HG03521 (cell line): ENCODE results near the gene EPHB1.

ENCODE experiments used
- ATAC-seq: cut with Tn5 transposase; IDR thresholded peaks from one replicate; pipeline ENCODE4 v1.9.1; 2021; ENCODE audit warnings: mild to moderate bottlenecking, moderate library complexity; ENCODE audit not compliant: unreplicated experiment

EPHB1 gene

GRCh38 chr3:135141672-135142071, 346.6 kb downstream of the EPHB1 start:
- no peak for ATAC-seq

- ATAC-seq: no peak
Measured at GRCh38 chr3:135142530-135142929, 347.5 kb downstream of the EPHB1 start.

GRCh38 chr3:135143474-135143873, 348.4 kb downstream of the EPHB1 start:
- no peak for ATAC-seq

DNA sequence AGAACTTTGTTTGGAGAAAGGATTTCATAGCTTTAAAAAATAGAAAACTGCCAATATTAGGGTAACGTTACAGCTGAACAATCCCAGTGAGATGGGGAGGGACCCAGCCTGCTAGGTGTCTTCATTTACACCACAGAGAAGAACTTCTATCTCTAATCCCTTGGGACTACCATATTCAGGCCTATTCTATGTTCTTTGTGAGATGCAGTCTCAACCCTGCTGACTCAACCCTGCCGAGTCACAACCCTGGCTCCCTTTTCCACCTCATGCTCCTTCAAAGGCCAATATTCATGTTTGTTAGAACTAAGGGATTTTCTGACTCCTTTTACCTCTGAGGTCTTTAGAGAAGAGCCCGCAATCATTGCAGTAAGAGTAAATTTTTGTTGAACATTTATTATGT, 350.5 kb downstream of the EPHB1 start:
- no peak for ATAC-seq

DNA sequence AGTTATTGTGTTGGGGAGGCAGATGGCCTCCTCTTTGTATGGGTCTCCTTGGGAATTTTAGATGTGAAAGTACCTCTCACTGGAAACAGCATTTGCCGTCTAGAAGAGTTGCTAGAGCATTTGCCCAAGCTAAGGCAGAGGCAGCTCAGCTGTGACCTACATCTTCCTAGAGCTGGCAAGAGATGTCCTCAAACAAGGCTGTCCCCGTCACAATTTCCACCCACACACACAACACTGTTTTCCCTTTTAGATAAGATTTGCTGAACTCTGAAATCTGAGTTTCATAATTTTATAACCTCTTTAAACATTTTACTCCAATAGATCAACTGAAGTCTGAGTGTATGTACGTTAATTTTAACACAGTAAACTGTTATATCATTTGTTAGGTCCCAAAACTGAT, 352.6 kb downstream of the EPHB1 start:
- no peak for ATAC-seq

DNA sequence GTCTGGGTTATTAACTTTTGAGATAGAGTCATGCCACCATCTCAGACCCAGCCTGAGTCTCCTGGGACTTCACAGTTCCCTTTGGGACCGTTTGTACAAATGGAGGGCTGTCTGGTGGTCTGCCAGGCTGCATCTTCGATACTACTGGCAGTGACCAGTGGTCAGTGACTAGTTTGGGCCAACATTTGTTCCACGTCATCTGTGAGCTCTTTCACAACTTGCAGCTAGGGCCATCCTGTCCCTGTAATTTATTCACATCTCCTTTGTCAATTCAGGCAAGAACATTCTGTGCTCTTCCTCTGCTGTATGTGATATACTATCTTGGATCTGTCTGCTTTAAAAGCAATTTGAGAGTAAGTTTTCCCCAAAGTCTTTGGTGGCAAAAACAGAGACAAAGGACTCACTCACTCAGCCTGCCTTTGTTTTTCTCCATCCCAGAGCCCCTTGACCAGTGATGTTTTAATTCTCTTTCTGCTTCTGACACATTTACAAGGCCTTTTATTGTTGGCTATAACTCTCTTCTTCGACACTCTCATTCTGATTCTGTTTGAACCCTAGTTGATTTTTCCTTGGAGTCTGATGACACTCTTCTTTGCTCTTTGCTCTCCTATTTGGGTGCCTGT, 353.4 kb downstream of the EPHB1 start:
- ATAC-seq: no peak

GRCh38 chr3:135149707-135150681, 354.9 kb downstream of the EPHB1 start:
- ATAC-seq: no peak

- no peak for ATAC-seq
Measured at GRCh38 chr3:135154186-135154585, 359.1 kb downstream of the EPHB1 start.

GRCh38 chr3:135155228-135155627, 360.2 kb downstream of the EPHB1 start:
- ATAC-seq: no peak

- ATAC-seq: no peak
Measured at GRCh38 chr3:135155791-135156190, 360.7 kb downstream of the EPHB1 start.

DNA sequence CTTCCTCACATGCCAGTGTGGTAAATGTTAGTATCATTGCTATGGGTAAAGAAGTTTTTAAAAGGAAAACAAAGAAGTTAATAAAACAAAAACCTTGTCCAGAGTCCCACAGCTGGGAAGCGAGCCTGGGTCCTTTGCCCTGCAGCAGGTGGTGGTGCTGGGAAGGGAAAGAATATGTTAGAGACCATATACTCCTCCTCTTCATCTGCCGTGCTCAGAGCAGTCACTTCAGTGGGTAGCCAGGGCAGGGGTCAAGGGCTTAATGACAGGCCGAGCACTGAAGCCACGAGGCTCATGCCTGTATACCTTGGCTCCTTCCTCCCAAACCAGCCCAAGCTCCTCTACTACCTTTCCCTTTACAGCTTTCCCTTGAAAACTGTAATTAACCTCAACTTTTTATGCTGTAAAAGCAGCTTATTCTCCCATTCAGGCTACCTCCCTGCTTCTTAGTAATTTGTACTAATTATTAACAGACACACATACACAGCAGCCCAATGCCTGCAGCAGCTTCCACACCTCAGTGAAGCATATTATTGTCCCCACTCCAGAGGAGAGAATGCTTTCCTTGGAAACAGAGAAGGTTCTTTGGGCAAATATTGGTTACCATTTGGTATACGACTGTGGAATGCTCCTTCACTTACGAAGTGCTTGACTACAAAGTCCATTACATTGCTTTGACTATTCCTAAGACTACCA, 362.1 kb downstream of the EPHB1 start:
- ATAC-seq: no peak

DNA sequence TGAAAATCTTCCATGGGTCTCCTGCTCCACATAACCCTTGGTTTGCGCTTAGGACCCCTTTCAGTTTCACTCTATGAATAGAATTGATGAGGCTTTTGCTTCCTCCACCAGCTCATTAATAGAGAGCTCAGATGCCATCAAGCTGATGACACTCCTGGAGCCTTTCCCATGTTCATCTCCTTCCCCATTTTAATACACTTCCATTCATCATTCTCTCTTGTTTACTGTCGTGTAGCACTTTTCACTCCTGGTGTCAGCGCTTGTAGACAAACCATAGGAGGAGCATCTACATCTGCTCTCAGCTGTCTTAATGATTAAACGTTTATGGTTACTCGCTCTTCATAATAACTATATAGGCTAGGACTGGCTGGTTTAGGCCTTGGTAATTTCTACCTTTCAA, 363.5 kb downstream of the EPHB1 start:
- ATAC-seq: no peak

DNA sequence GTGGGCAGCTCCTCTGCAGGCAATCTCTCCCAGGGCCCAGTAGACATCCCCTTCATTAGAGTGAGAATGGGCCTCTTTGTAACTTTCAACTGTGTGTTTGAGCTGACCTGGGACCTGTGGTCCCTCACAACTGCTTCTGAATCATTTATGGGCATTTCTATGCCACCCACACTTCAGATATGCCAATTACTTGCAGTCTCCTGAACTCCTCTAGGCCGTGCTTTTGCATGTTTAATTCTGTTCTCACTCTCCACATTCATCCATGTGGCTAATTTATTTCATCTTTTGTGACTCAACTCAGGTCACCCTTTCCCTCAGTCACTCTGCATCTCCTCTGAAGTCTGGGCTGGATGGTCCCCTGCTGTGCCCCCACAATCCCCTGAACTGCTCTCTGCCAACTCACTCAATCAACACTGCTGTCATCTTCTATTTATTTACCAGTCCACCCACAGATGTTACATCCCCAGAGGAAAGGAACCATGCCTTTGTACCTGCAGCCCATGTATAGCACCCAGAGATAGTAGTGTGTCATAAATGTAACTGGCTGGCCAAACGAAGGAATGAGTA, 364.7 kb downstream of the EPHB1 start:
- no peak for ATAC-seq

GRCh38 chr3:135161425-135161824, 366.4 kb downstream of the EPHB1 start:
- ATAC-seq: no peak

GRCh38 chr3:135163701-135164100, 368.6 kb downstream of the EPHB1 start:
- ATAC-seq: no peak

DNA sequence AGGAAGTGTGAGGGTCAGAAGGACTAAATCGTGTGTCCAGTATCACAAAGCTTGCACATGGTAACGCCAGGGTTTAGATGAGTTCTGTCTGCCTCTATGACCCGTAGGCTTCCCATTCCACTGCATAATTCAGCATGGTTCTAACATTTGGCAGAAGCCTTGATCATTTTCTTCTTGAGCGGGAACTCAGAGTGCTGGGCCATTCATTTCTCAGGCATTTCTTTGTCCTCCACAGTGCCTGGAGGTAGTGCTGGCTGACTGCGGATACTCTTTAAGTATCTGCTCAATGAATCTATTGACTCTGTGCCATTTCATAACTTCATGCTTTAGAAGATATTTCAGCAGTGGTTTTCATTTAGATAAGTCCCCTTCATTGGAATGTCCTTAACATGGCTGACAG, 370.2 kb downstream of the EPHB1 start:
- ATAC-seq: no peak

DNA sequence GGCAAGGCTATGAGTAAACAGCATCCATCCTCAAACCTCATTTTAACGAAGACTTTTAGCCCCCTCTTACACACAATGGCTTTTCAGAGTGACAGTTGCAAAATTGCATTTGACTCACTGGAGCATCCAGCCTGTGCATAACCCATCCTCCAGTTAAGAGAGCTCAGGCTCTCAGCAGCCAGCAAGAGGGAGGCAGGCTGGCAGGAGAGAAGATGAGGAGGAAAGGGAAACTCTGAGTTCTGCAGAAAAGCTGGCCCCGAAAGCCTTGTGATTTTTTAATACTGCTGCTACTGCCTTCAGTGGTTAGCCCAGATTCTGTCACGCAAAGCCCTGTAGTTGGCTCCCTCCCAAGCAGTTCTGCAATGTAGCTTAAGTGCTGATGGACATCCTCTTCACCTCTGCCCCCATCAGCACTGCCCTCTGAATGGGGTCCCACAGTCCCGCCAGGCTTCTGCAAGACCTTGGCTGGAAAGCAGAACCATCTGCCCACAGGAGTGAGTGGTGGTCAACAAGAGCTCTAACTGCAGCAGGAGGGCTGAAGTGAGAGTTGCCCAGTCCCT, 371.3 kb downstream of the EPHB1 start:
- ATAC-seq: no peak

DNA sequence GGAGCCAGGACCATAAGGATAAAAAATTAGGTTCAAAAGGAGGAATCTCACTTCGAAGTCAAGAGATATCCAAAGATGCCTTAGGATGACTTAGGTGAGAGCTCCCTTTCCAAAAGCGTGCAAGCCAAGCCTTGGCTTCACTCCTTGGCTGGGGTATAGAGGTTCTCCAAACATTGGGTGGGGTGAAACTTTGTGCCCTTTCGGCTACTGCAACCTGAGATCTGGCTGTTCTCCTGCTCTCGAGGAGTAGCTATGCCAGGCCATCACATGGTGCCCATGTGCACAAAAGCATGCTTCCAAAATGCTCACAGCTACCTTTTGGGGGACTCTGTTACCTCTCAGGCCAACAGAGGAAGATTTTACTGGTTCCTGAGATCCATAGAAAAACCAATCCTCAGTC, 373.8 kb downstream of the EPHB1 start:
- no peak for ATAC-seq

GRCh38 chr3:135169651-135170050, 374.6 kb downstream of the EPHB1 start:
- no peak for ATAC-seq

- ATAC-seq: no peak
Measured at GRCh38 chr3:135170732-135171131, 375.7 kb downstream of the EPHB1 start.
